Loucy (cell line): ENCODE measurements around the gene CACNA2D1.

Source experiments
- H2AFZ ChIP-seq: fragments of 200-600 bp; sonication (generic); 2 replicates; pipeline ENCODE4 v1.6.0; 2016; ENCODE audit warnings: antibody characterized with exemption, mild to moderate bottlenecking, low read length, moderate library complexity
- H3F3A ChIP-seq: fragments of 200-600 bp; 2 replicates; pipeline ENCODE4 v1.6.0; 2016; ENCODE audit warnings: antibody characterized with exemption, low read depth, mild to moderate bottlenecking
- H3K27me3 ChIP-seq: fragments of 200-600 bp; sonication (generic); 2 replicates; pipeline ENCODE4 v1.6.1; 2014; ENCODE audit warnings: low read length, mild to moderate bottlenecking; ENCODE audit not compliant: insufficient read depth, poor library complexity, severe bottlenecking
- H3K36me3 ChIP-seq: fragments of 200-600 bp; sonication (generic); 2 replicates; pipeline ENCODE4 v1.6.1; 2016; ENCODE audit warnings: low read length; ENCODE audit not compliant: insufficient read depth
- H3K4me1 ChIP-seq: fragments of 200-600 bp; sonication (generic); 2 replicates; pipeline ENCODE4 v1.5.1; 2014; ENCODE audit warnings: low read length, mild to moderate bottlenecking; ENCODE audit not compliant: insufficient read depth, poor library complexity, severe bottlenecking
- H3K4me2 ChIP-seq: fragments of 200-600 bp; sonication (generic); 2 replicates; pipeline ENCODE4 v1.6.0; 2014; ENCODE audit warnings: antibody characterized with exemption, low read length, low read depth, mild to moderate bottlenecking; ENCODE audit not compliant: poor library complexity, severe bottlenecking
- H3K4me3 ChIP-seq: fragments of 200-600 bp; sonication (generic); 2 replicates; pipeline ENCODE4 v1.5.1; 2014; ENCODE audit warnings: low read length, mild to moderate bottlenecking, mixed read lengths; ENCODE audit not compliant: poor library complexity, severe bottlenecking
- H3K79me2 ChIP-seq: fragments of 200-600 bp; sonication (generic); 2 replicates; pipeline ENCODE4 v1.6.1; 2014; ENCODE audit warnings: low read length; ENCODE audit not compliant: insufficient read depth
- H3K9ac ChIP-seq: fragments of 200-600 bp; sonication (generic); 2 replicates; pipeline ENCODE4 v1.6.0; 2014; ENCODE audit warnings: mild to moderate bottlenecking, low read depth, low read length, moderate library complexity; ENCODE audit not compliant: poor library complexity, severe bottlenecking
- H3K9me2 ChIP-seq: fragments of 200-600 bp; sonication (generic); replicated peaks from 2 replicates; pipeline ENCODE4 v1.6.1; 2016; ENCODE audit warnings: low read depth, low read length, mixed read lengths
- H3K9me3 ChIP-seq: fragments of 200-600 bp; sonication (generic); 2 replicates; pipeline ENCODE4 v1.6.1; 2014; ENCODE audit warnings: mild to moderate bottlenecking, antibody characterized with exemption, low read length, low read depth; ENCODE audit not compliant: insufficient read depth
- H4K20me1 ChIP-seq: fragments of 200-600 bp; sonication (generic); 2 replicates; pipeline ENCODE4 v1.6.0; 2014; ENCODE audit warnings: antibody characterized with exemption, low read length, mild to moderate bottlenecking; ENCODE audit not compliant: insufficient read depth, poor library complexity, severe bottlenecking
- CTCF ChIP-seq: fragments of 200-600 bp; sonication (generic); conservative IDR thresholded peaks from 2 replicates; pipeline ENCODE4 v1.5.1; 2014; ENCODE audit warnings: mild to moderate bottlenecking, antibody characterized with exemption, low read length
- EZH2phosphoT487 ChIP-seq: fragments of 200-600 bp; IDR thresholded peaks from 2 replicates; pipeline ENCODE4 v1.6.1; 2018; ENCODE audit warnings: antibody characterized with exemption, mild to moderate bottlenecking, moderate library complexity, borderline replicate concordance

Gene CACNA2D1

GRCh38 chr7:82442492-82443035 is 1.0 kb downstream of the CACNA2D1 start:
- TF ChIP-seq EZH2phosphoT487, result no peak
- no peak for TF ChIP-seq CTCF
- H3K4me3 ChIP-seq, result no peak overlapping the region
- no peak overlapping the region for H3K9ac ChIP-seq
- H3K27me3 ChIP-seq, result no peaks in the 10 kb centered on the region
- no peaks in the 10 kb centered on the region for H3K9me3 ChIP-seq
- H4K20me1 ChIP-seq, result no peaks in the 10 kb centered on the region
- no peaks in the 10 kb centered on the region for H3K79me2 ChIP-seq
- no peaks in the 10 kb centered on the region for H3K36me3 ChIP-seq
- no peak overlapping the region for H2AFZ ChIP-seq
- no peaks in the 10 kb centered on the region for H3F3A ChIP-seq
- no peaks in the 10 kb centered on the region for H3K9me2 ChIP-seq
- H3K4me1 ChIP-seq, result no peaks in the 10 kb centered on the region
- no peak overlapping the region for H3K4me2 ChIP-seq

- H3K4me3 ChIP-seq, result no peak overlapping the region
- no peaks in the 10 kb centered on the region for H3K36me3 ChIP-seq
- TF ChIP-seq EZH2phosphoT487 (no peak), CTCF (no peak)
- H3K79me2 ChIP-seq, result no peaks in the 10 kb centered on the region
- no peaks in the 10 kb centered on the region for H3K27me3 ChIP-seq
- no peaks in the 10 kb centered on the region for H3F3A ChIP-seq
- H4K20me1 ChIP-seq, result no peaks in the 10 kb centered on the region
- H3K9me2 ChIP-seq, result no peaks in the 10 kb centered on the region
- H3K4me2 ChIP-seq, result no peak overlapping the region
- no peak overlapping the region for H2AFZ ChIP-seq
- no peak overlapping the region for H3K9ac ChIP-seq
- H3K4me1 ChIP-seq, result no peaks in the 10 kb centered on the region
- no peaks in the 10 kb centered on the region for H3K9me3 ChIP-seq
These were observed 1.7 kb downstream of the CACNA2D1 start for GRCh38 chr7:82441669-82442478.

- TF ChIP-seq CTCF, result no peak
- TF ChIP-seq EZH2phosphoT487, result no peak
- Histone ChIP-seq H3K27me3 (no peaks in the 10 kb centered on the region), H3K4me2 (no peak overlapping the region)
These were observed 5.1 kb downstream of the CACNA2D1 start for GRCh38 chr7:82438521-82438920.

More at GRCh38 chr7:82438521-82438920, 5.1 kb downstream of the CACNA2D1 start:
- Histone ChIP-seq H3K4me3 (no peak overlapping the region), H3K36me3 (no peaks in the 10 kb centered on the region), H3F3A (no peaks in the 10 kb centered on the region), H2AFZ (no peak overlapping the region), H3K9me2 (peaks cover 4% of the 10 kb centered on the region; the same call in 1 of the 2 replicates), H3K9me3 (no peaks in the 10 kb centered on the region), H3K9ac (no peak overlapping the region), H3K79me2 (no peaks in the 10 kb centered on the region), H4K20me1 (no peaks in the 10 kb centered on the region), H3K4me1 (no peaks in the 10 kb centered on the region)
